CD4-positive, alpha-beta T cell treated with Interleukin-6 at 100 ng/mL for 8 hours (primary cell): ENCODE data around the gene LASP1.
"Not testable (repeated sequence)": the region's sequence is repeated elsewhere in the genome, so short reads cannot be mapped to it uniquely, and the experiment has no call there.

Source experiments
- DNase-seq: peaks from one replicate; pipeline ENCODE4 v3.0.0-alpha.2; 2020; ENCODE audit warnings: mixed read lengths, low spot score

LASP1 gene

GRCh38 chr17:38933962-38934361 is 64.1 kb downstream of the LASP1 start:
- DNase-seq, result not testable (repeated sequence)

GRCh38 chr17:38939987-38940386 is 70.1 kb downstream of the LASP1 start:
- no peak for DNase-seq

GRCh38 chr17:38940404-38940803 is 70.5 kb downstream of the LASP1 start:
- DNase-seq, result no peak

- DNase-seq, result no peak
Observed at GRCh38 chr17:38942696-38943334, 73.0 kb downstream of the LASP1 start.

- DNase-seq, result no peak
Observed at GRCh38 chr17:38943607-38944006, 73.7 kb downstream of the LASP1 start.

GRCh38 chr17:38947189-38947588 is 77.3 kb downstream of the LASP1 start:
- DNase-seq, result no peak

- not testable (repeated sequence) for DNase-seq
Observed at GRCh38 chr17:38953800-38954199, 83.9 kb downstream of the LASP1 start.

GRCh38 chr17:38958326-38958725 is 88.5 kb downstream of the LASP1 start:
- no peak for DNase-seq

- DNase-seq, result no peak
Observed at GRCh38 chr17:38958756-38959155, 88.9 kb downstream of the LASP1 start.

- no peak for DNase-seq
Observed at GRCh38 chr17:38959508-38959907, 89.7 kb downstream of the LASP1 start.

GRCh38 chr17:38960402-38960801 is 90.5 kb downstream of the LASP1 start:
- no peak for DNase-seq

GRCh38 chr17:38961413-38961812 is 91.6 kb downstream of the LASP1 start:
- no peak for DNase-seq

- DNase-seq, result peak; percentile 86
Observed at GRCh38 chr17:38967290-38967738, 97.5 kb downstream of the LASP1 start, which contains the start of gene FBXO47. FBXO47 (minus strand) TSS chr17:38967403; CDS start chr17:38963025, 4,378 bp downstream.

- DNase-seq, result no peak
Observed at GRCh38 chr17:38969281-38969680, 99.4 kb downstream of the LASP1 start.

GRCh38 chr17:38970128-38970527 is 100.3 kb downstream of the LASP1 start:
- no peak for DNase-seq

GRCh38 chr17:38970804-38971203 is 100.9 kb downstream of the LASP1 start:
- no peak for DNase-seq
